K562 (cell line): ENCODE data around the gene TAPBPL. TPM values are rescaled to one million over a fixed set of nuclear protein-coding genes. Genes with fewer than 3 reads are reported as not detected.

Source experiments
- AFF4 ChIP-seq: sonication (generic); formaldehyde crosslinking; IDR thresholded peaks from 2 replicates; pipeline ENCODE4 v1.8.0; 2023; ENCODE audit warnings: mild to moderate bottlenecking, missing genetic modification reagents
- BRF1 ChIP-seq: IDR thresholded peaks from 3 replicates; pipeline ENCODE4 v1.6.1; 2011; ENCODE audit warnings: borderline replicate concordance, mild to moderate bottlenecking; ENCODE audit not compliant: insufficient read length; ENCODE audit errors: extremely low read depth
- FOXP1 ChIP-seq: sonication (generic); formaldehyde crosslinking; IDR thresholded peaks from 2 replicates; pipeline ENCODE4 v1.8.0; 2022; ENCODE audit warnings: mild to moderate bottlenecking, missing genetic modification reagents
- HDAC1 ChIP-seq, 2 experiments: fragments of 450-650 bp; IDR thresholded peaks; 2 replicates each; pipeline ENCODE4 v1.6.1; 2016 to 2017; ENCODE audit warnings: inconsistent platforms in 1 of 2, mild to moderate bottlenecking in 1 of 2, moderate library complexity in 1 of 2
- HNRNPLL ChIP-seq: fragments of 200-400 bp; formaldehyde crosslinking; IDR thresholded peaks from 2 replicates; pipeline ENCODE4 v1.6.1; 2017; ENCODE audit warnings: low read length, low read depth, mild to moderate bottlenecking; ENCODE audit not compliant: poor library complexity, severe bottlenecking
- KLF13 ChIP-seq: fragments of 450-650 bp; IDR thresholded peaks from 2 replicates; pipeline ENCODE4 v1.6.1; 2016; ENCODE audit warnings: missing genetic modification characterization, low read depth, mild to moderate bottlenecking, missing compliant biosample characterization, moderate library complexity, borderline replicate concordance
- MBD1 ChIP-seq: fragments of 250-450 bp; sonication (Bioruptor Pico); IDR thresholded peaks from 2 replicates; pipeline ENCODE4 v1.8.0; 2022; ENCODE audit warnings: inconsistent platforms
- MEIS2 ChIP-seq: fragments of 450-650 bp; IDR thresholded peaks from 2 replicates; pipeline ENCODE4 v1.6.1; 2014; ENCODE audit warnings: mild to moderate bottlenecking; ENCODE audit not compliant: partially characterized antibody
- NFRKB ChIP-seq: fragments of 450-650 bp; IDR thresholded peaks from 2 replicates; pipeline ENCODE4 v1.6.1; 2016; ENCODE audit warnings: low read depth
- PML ChIP-seq: IDR thresholded peaks from 2 replicates; pipeline ENCODE4 v1.6.1; 2012; ENCODE audit warnings: low read length, inconsistent platforms
- PTTG1 ChIP-seq: fragments of 450-650 bp; IDR thresholded peaks from 2 replicates; pipeline ENCODE4 v1.6.1; 2016; ENCODE audit warnings: low read depth, mild to moderate bottlenecking, missing genetic modification characterization, missing compliant biosample characterization
- RB1 ChIP-seq: fragments of 450-650 bp; IDR thresholded peaks from 2 replicates; pipeline ENCODE4 v1.6.1; 2017; ENCODE audit warnings: low read depth, mild to moderate bottlenecking
- RFX5 ChIP-seq: IDR thresholded peaks from 2 replicates; pipeline ENCODE4 v1.6.1; 2011; ENCODE audit warnings: low read depth, mild to moderate bottlenecking, improper control_type of control experiment, low read length
- TAF9B ChIP-seq: fragments of 450-650 bp; IDR thresholded peaks from 2 replicates; pipeline ENCODE4 v1.6.1; 2018; ENCODE audit warnings: mild to moderate bottlenecking; ENCODE audit not compliant: partially characterized antibody
- TBP ChIP-seq: optimal IDR thresholded peaks from 2 replicates; pipeline ENCODE3; 2011; ENCODE audit warnings: low read depth, low read length, improper control_type of control experiment
- TRIM24 ChIP-seq, 2 experiments: fragments of 450-650 bp; IDR thresholded peaks; 2 replicates each; pipeline ENCODE4 v1.6.1; 2016
- ZC3H11A ChIP-seq: IDR thresholded peaks from 2 replicates; pipeline ENCODE4 v1.6.1; 2012; ENCODE audit warnings: low read depth, low read length, improper control_type of control experiment
- ZEB2 ChIP-seq: fragments of 450-650 bp; IDR thresholded peaks from 2 replicates; pipeline ENCODE4 v1.6.1; 2016
- polyA plus RNA-seq, 8 experiments: library from polyadenylated mRNA; depleted of rRNA in 4 of 8; stranded (reverse) in 5 of 8; unstranded in 3 of 8; fragments of >200 nt; fragmentation: Nextera tagmentation in 2 of 8; fragmentation: Illumina TruSeq in 1 of 8; extraction: Ambion mirVana in 2 of 8; extraction: Trizol in 1 of 8; gene quantifications; 2 replicates each; pipeline versions ENCODE4 v1.2.1 to v1.2.3, GENCODE V29; 2011 to 2014; ENCODE audit warnings: inconsistent platforms in 1 of 8, missing spikeins in 1 of 8
- total RNA-seq, 7 experiments: library from RNA; depleted of rRNA in 6 of 7; stranded (reverse); fragments of >200 nt in 6 of 7; fragmentation: Illumina TruSeq in 2 of 7; extraction: Trizol in 2 of 7; gene quantifications; 2 replicates each; pipeline versions ENCODE4 v1.2.1 to v1.2.3, GENCODE V29; 2011 to 2021; ENCODE audit warnings: low replicate concordance in 1 of 7
- TF ChIP-seq, protein P1 (sequence below): sonication (generic); formaldehyde crosslinking; IDR thresholded peaks from 2 replicates; pipeline ENCODE4 v1.8.0; 2022; ENCODE audit warnings: missing genetic modification reagents, mild to moderate bottlenecking, moderate library complexity, borderline replicate concordance
- TF ChIP-seq, protein P2 (sequence below): sonication (generic); formaldehyde crosslinking; IDR thresholded peaks from 2 replicates; pipeline ENCODE4 v1.8.1; 2023; ENCODE audit warnings: mild to moderate bottlenecking, missing genetic modification reagents

Gene TAPBPL
- total and polyA plus RNA-seq, 9 of the 15 experiments (the other 6 are each of a cell fraction or from before 2014, with no cell fraction given): 0.29 to 1.6 (median 0.45) TPM

- TF ChIP-seq HDAC1 (IDR thresholded peaks at IDR 0.05): peak in 1 of 2 experiments; percentile 53; a peak in 2 of 4 replicates
- TF ChIP-seq, protein P1, sequence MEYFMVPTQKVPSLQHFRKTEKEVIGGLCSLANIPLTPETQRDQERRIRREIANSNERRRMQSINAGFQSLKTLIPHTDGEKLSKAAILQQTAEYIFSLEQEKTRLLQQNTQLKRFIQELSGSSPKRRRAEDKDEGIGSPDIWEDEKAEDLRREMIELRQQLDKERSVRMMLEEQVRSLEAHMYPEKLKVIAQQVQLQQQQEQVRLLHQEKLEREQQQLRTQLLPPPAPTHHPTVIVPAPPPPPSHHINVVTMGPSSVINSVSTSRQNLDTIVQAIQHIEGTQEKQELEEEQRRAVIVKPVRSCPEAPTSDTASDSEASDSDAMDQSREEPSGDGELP (CRISPR knock-in tag): peak; percentile 93
- peak; percentile 63 for TF ChIP-seq TBP
- no peak for TF ChIP-seq PTTG1
- TF ChIP-seq HNRNPLL: peak; percentile 40
- peak; percentile 46; the same call in 1 of the 2 replicates for TF ChIP-seq ZEB2
- TF ChIP-seq BRF1: no peak
- no peak for TF ChIP-seq ZC3H11A
- peak in 1 of 2 experiments; percentile 86; a peak in 2 of 4 replicates for TF ChIP-seq TRIM24 (IDR thresholded peaks at IDR 0.05)
- TF ChIP-seq PML: no peak
- peak; percentile 21 for TF ChIP-seq MEIS2
- TF ChIP-seq FOXP1 (CRISPR knock-in tag): peak; percentile 41; the same call in 1 of the 2 replicates
- no peak for TF ChIP-seq RFX5
- peak; percentile 52; the same call in 1 of the 2 replicates for TF ChIP-seq NFRKB
- peak; percentile 45; the same call in 1 of the 2 replicates for TF ChIP-seq KLF13
- TF ChIP-seq, protein P2, sequence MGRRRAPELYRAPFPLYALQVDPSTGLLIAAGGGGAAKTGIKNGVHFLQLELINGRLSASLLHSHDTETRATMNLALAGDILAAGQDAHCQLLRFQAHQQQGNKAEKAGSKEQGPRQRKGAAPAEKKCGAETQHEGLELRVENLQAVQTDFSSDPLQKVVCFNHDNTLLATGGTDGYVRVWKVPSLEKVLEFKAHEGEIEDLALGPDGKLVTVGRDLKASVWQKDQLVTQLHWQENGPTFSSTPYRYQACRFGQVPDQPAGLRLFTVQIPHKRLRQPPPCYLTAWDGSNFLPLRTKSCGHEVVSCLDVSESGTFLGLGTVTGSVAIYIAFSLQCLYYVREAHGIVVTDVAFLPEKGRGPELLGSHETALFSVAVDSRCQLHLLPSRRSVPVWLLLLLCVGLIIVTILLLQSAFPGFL (CRISPR knock-in tag): 0 out of 2 replicates have a peak, but pooled peaks have one; percentile 21
- TF ChIP-seq TAF9B: peak; percentile 72
- 0 out of 2 replicates have a peak, but pooled peaks have one; percentile 48 for TF ChIP-seq AFF4 (CRISPR knock-in tag)
- no peak for TF ChIP-seq MBD1 (CRISPR knock-in tag)
- peak; percentile 46; the same call in 1 of the 2 replicates for TF ChIP-seq RB1
Measured at GRCh38 chr12:6492838-6493496, 41.1 kb downstream of the TAPBPL start, which contains the start of gene MRPL51 (continued).
